MG63 (cell line): ENCODE results near the gene PXDN. TPM values are rescaled to one million over a fixed set of nuclear protein-coding genes. Genes with fewer than 3 reads are reported as not detected.
A peak's percentile ranks its signal among the peaks of the same experiment; 100 is the strongest.
"Not testable (repeated sequence)": the region's sequence is repeated elsewhere in the genome, so short reads cannot be mapped to it uniquely, and the experiment has no call there.

Experiments
- DNase-seq: peaks from one replicate; pipeline ENCODE4 v3.0.0-alpha.2; 2020
- H3K27me3 ChIP-seq: fragments of 250-450 bp; sonication (Bioruptor Pico); 2 replicates; pipeline ENCODE4 v1.5.1; 2020; ENCODE audit warnings: mild to moderate bottlenecking, moderate library complexity
- H3K36me3 ChIP-seq: fragments of 250-450 bp; sonication (Bioruptor Pico); 2 replicates; pipeline ENCODE4 v1.5.1; 2020; ENCODE audit warnings: mild to moderate bottlenecking, moderate library complexity
- H3K4me3 ChIP-seq: fragments of 250-450 bp; sonication (Bioruptor Pico); 2 replicates; pipeline ENCODE4 v1.5.1; 2020; ENCODE audit warnings: mild to moderate bottlenecking, moderate library complexity
- H3K9me3 ChIP-seq: fragments of 250-450 bp; sonication (Bioruptor Pico); 2 replicates; pipeline ENCODE4 v1.5.1; 2020; ENCODE audit warnings: mild to moderate bottlenecking, moderate library complexity
- total RNA-seq: library from RNA; depleted of rRNA; stranded (reverse); fragments of >200 nt; shearing (Covaris generic); gene quantifications from 2 replicates; pipeline ENCODE4 v1.2.3, GENCODE V29; 2014; ENCODE audit warnings: low replicate concordance

Gene PXDN
- total RNA-seq, 1 experiment from 2014 or later, result 204 TPM

- Histone ChIP-seq H3K9me3 (no peaks in the 10 kb centered on the region), H3K4me3 (no peak overlapping the region), H3K36me3 (peaks cover 12% of the 10 kb centered on the region), H3K27me3 (no peaks in the 10 kb centered on the region)
- peak; percentile 40 for DNase-seq
These were observed 35.6 kb downstream of the PXDN start for GRCh38 chr2:1708476-1709334.

- 0 out of 2 replicates have a peak overlapping the region, but pooled peaks have one; percentile 6 for H3K4me3 ChIP-seq
- H3K27me3 ChIP-seq, result no peaks in the 10 kb centered on the region
- DNase-seq, result peak; percentile 99
- peaks cover 8% of the 10 kb centered on the region for H3K36me3 ChIP-seq
- no peaks in the 10 kb centered on the region for H3K9me3 ChIP-seq
These were observed 36.4 kb downstream of the PXDN start for GRCh38 chr2:1707771-1708418.

- H3K9me3 ChIP-seq, H3K4me3 ChIP-seq, DNase-seq, H3K27me3 ChIP-seq: not testable (repeated sequence)
- peaks cover 16% of the 10 kb centered on the region for H3K36me3 ChIP-seq
These were observed 38.0 kb downstream of the PXDN start for GRCh38 chr2:1706089-1706841.

GRCh38 chr2:1705557-1706076 lies 38.7 kb downstream of the PXDN start:
- Histone ChIP-seq H3K36me3 (peaks cover 22% of the 10 kb centered on the region), H3K4me3 (no peak overlapping the region), H3K27me3 (no peaks in the 10 kb centered on the region), H3K9me3 (no peaks in the 10 kb centered on the region)
- no peak for DNase-seq

- H3K9me3 ChIP-seq, result no peaks in the 10 kb centered on the region
- peaks cover 27% of the 10 kb centered on the region for H3K36me3 ChIP-seq
- DNase-seq, result peak; percentile 20
- no peak overlapping the region for H3K4me3 ChIP-seq
- H3K27me3 ChIP-seq, result no peaks in the 10 kb centered on the region
These were observed 39.4 kb downstream of the PXDN start for GRCh38 chr2:1704631-1705556.

GRCh38 chr2:1702186-1702565 lies 42.1 kb downstream of the PXDN start:
- Histone ChIP-seq H3K36me3 (peaks cover 39% of the 10 kb centered on the region), H3K27me3 (no peaks in the 10 kb centered on the region), H3K4me3 (no peak overlapping the region), H3K9me3 (no peaks in the 10 kb centered on the region)
- no peak for DNase-seq

GRCh38 chr2:1701556-1702185 lies 42.6 kb downstream of the PXDN start:
- Histone ChIP-seq H3K36me3 (peaks cover 43% of the 10 kb centered on the region), H3K9me3 (no peaks in the 10 kb centered on the region), H3K4me3 (no peak overlapping the region), H3K27me3 (no peaks in the 10 kb centered on the region)
- peak; percentile 27 for DNase-seq

- Histone ChIP-seq H3K4me3 (no peak overlapping the region), H3K9me3 (no peaks in the 10 kb centered on the region), H3K27me3 (no peaks in the 10 kb centered on the region), H3K36me3 (peaks cover 48% of the 10 kb centered on the region)
- DNase-seq, result no peak
These were observed 43.3 kb downstream of the PXDN start for GRCh38 chr2:1701020-1701419.

GRCh38 chr2:1700427-1700826 lies 43.9 kb downstream of the PXDN start:
- H3K4me3 ChIP-seq, H3K27me3 ChIP-seq, H3K9me3 ChIP-seq, DNase-seq: not testable (repeated sequence)
- H3K36me3 ChIP-seq, result peaks cover 48% of the 10 kb centered on the region

- no peaks in the 10 kb centered on the region for H3K9me3 ChIP-seq
- DNase-seq, result no peak
- no peaks in the 10 kb centered on the region for H3K27me3 ChIP-seq
These were observed 45.9 kb downstream of the PXDN start for GRCh38 chr2:1698188-1698945.

GRCh38 chr2:1697601-1698000 lies 46.7 kb downstream of the PXDN start:
- Histone ChIP-seq H3K4me3 (no peak overlapping the region), H3K27me3 (no peaks in the 10 kb centered on the region), H3K36me3 (peaks cover 52% of the 10 kb centered on the region), H3K9me3 (no peaks in the 10 kb centered on the region)
- no peak for DNase-seq

More at GRCh38 chr2:1698188-1698945, 45.9 kb downstream of the PXDN start:
- Histone ChIP-seq H3K36me3 (peaks cover 47% of the 10 kb centered on the region), H3K4me3 (no peak overlapping the region)

- H3K27me3 ChIP-seq, result no peaks in the 10 kb centered on the region
- no peak for DNase-seq
These were observed 47.8 kb downstream of the PXDN start for GRCh38 chr2:1696472-1696871.

GRCh38 chr2:1694371-1695271 lies 49.7 kb downstream of the PXDN start:
- no peaks in the 10 kb centered on the region for H3K27me3 ChIP-seq
- DNase-seq, result no peak
- peaks cover 61% of the 10 kb centered on the region for H3K36me3 ChIP-seq
- no peaks in the 10 kb centered on the region for H3K9me3 ChIP-seq
- no peak overlapping the region for H3K4me3 ChIP-seq

More at GRCh38 chr2:1696472-1696871, 47.8 kb downstream of the PXDN start:
- H3K4me3 ChIP-seq, result no peak overlapping the region
- H3K9me3 ChIP-seq, result no peaks in the 10 kb centered on the region
- H3K36me3 ChIP-seq, result peaks cover 56% of the 10 kb centered on the region

GRCh38 chr2:1693723-1694122 lies 50.6 kb downstream of the PXDN start:
- H3K27me3 ChIP-seq, result no peaks in the 10 kb centered on the region
- no peaks in the 10 kb centered on the region for H3K9me3 ChIP-seq
- no peak for DNase-seq
- H3K4me3 ChIP-seq, result no peak overlapping the region
- peaks cover 67% of the 10 kb centered on the region for H3K36me3 ChIP-seq
